Measurements from ENCODE around the gene NEK5.
"Not testable (repeated sequence)": the region's sequence is repeated elsewhere in the genome, so short reads cannot be mapped to it uniquely, and the experiment has no call there.

Gene NEK5

DNA sequence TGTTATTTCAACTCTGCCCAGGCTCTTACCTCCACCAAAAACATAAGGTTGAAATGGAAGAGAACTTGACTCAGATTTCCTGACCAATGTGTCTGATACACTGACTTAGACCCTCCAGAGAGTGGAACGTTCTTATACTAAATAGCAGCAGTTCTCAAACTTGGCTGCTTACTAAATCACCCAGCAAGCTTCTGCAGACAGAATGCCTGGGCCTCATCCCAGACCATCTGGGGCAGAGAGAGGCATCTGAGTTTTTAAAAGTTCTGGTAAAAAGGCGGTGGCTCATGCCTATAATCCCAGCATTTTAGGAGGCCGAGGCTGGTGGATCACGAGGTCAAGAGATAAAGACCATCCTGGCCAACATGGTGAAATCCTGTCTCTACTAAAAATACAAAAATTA is 46.3 kb downstream of the NEK5 start:
- Mint-ChIP-seq H3K4me3 (no peak overlapping the region), H3K27me3 (no peaks in the 10 kb centered on the region), H3K27ac (no peak overlapping the region), H3K9me3 (no peaks in the 10 kb centered on the region), H3K36me3 (ENCODE audit: low read depth) (no peaks in the 10 kb centered on the region), H3K4me1 (ENCODE audit: low read depth) (no peaks in the 10 kb centered on the region)
- intact Hi-C loops (cut with micrococcal nuclease), result no loop called here

- H3K9me3 Mint-ChIP-seq; H3K4me1 Mint-ChIP-seq (ENCODE audit: low read depth); H3K4me3 Mint-ChIP-seq; intact Hi-C loops (cut with micrococcal nuclease); H3K27me3 Mint-ChIP-seq; H3K36me3 Mint-ChIP-seq (ENCODE audit: low read depth); H3K27ac Mint-ChIP-seq: not testable (repeated sequence)
Measured at GRCh38 chr13:52079891-52080290, 49.0 kb downstream of the NEK5 start.

GRCh38 chr13:52070929-52071523 is 57.8 kb downstream of the NEK5 start:
- no peaks in the 10 kb centered on the region for H3K4me1 Mint-ChIP-seq (ENCODE audit: low read depth)
- intact Hi-C loops (cut with micrococcal nuclease), result no loop called here
- no peak overlapping the region for H3K4me3 Mint-ChIP-seq
- H3K27ac Mint-ChIP-seq, result no peak overlapping the region
- H3K27me3 Mint-ChIP-seq, result no peaks in the 10 kb centered on the region
- peaks cover 38% of the 10 kb centered on the region for H3K9me3 Mint-ChIP-seq
- H3K36me3 Mint-ChIP-seq (ENCODE audit: low read depth), result no peaks in the 10 kb centered on the region

DNA sequence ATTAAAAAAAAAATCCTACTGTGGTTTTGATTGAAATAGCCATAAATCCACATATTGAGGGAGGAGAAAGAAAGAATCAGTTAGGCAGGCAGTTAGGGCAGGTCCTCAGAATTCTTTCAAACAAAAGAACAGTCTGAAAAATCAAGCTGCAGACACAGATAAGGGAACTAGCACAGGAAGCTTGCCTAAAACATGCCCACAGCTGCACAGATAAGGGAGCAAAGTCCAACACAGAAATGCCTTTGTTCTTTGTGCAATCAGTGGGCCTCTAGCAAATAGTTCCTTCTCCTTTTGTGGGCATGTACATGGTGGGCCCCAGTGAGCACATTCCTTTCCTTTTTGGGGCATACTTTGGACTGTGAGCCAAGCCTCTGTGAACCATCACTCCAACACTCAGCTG is 61.6 kb downstream of the NEK5 start:
- intact Hi-C loops (cut with micrococcal nuclease), result no loop called here
- no peak overlapping the region for H3K27ac Mint-ChIP-seq
- no peaks in the 10 kb centered on the region for H3K4me1 Mint-ChIP-seq (ENCODE audit: low read depth)
- H3K36me3 Mint-ChIP-seq (ENCODE audit: low read depth), result no peaks in the 10 kb centered on the region
- H3K9me3 Mint-ChIP-seq, result peaks cover 49% of the 10 kb centered on the region
- H3K4me3 Mint-ChIP-seq, result no peak overlapping the region
- no peaks in the 10 kb centered on the region for H3K27me3 Mint-ChIP-seq

DNA sequence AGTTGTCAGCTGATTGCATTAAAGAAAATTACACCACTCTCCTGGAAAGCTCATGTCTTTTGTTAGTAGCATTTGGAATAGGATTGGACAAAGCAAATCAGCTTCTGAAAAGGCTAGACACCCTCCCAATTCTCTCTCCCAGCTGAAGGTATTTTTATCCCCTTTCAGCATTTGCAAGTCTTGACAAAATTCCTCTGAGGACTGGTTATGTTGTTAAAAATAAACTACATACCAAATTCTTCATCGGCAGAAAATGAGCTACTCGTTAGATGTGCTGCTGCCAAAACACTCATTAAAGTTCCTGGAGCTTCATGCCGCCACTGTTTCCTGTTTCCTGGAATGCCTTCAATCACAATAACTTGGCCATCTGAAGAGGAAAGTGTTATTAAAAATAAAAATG is 67.3 kb downstream of the NEK5 start:
- H3K4me3 Mint-ChIP-seq, result no peak overlapping the region
- H3K27me3 Mint-ChIP-seq, result no peaks in the 10 kb centered on the region
- no peaks in the 10 kb centered on the region for H3K4me1 Mint-ChIP-seq (ENCODE audit: low read depth)
- no peaks in the 10 kb centered on the region for H3K36me3 Mint-ChIP-seq (ENCODE audit: low read depth)
- no peak overlapping the region for H3K27ac Mint-ChIP-seq
- intact Hi-C loops (cut with micrococcal nuclease), result no loop called here
- peaks cover 21% of the 10 kb centered on the region for H3K9me3 Mint-ChIP-seq

GRCh38 chr13:52061064-52061463 is 67.8 kb downstream of the NEK5 start:
- H3K27me3 Mint-ChIP-seq; intact Hi-C loops (cut with micrococcal nuclease); H3K36me3 Mint-ChIP-seq (ENCODE audit: low read depth); H3K4me3 Mint-ChIP-seq; H3K27ac Mint-ChIP-seq; H3K4me1 Mint-ChIP-seq (ENCODE audit: low read depth): not testable (repeated sequence)
- H3K9me3 Mint-ChIP-seq, result peaks cover 18% of the 10 kb centered on the region

DNA sequence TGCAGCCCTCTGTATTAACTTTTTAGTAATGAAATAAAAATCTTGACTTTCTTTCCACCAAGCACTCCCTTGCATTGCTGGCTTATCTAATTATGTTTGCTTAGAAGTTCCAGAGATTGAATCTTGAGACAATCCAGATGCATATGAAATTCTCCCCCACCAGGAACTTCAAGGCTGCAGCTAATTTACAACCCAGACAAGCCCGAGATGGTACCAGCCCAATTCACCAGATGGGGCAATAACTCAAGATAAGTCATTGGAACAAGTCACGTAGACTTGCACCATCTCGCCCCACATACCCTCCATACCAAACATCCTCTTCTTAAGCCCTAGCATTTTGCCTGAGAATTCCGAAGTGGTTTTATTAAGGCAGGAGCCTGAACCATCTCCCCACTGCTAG is 75.4 kb downstream of the NEK5 start:
- no peak overlapping the region for H3K27ac Mint-ChIP-seq
- H3K4me3 Mint-ChIP-seq, result no peak overlapping the region
- H3K36me3 Mint-ChIP-seq (ENCODE audit: low read depth), result no peaks in the 10 kb centered on the region
- no peaks in the 10 kb centered on the region for H3K4me1 Mint-ChIP-seq (ENCODE audit: low read depth)
- intact Hi-C loops (cut with micrococcal nuclease), result no loop called here
- H3K9me3 Mint-ChIP-seq, result peaks cover 14% of the 10 kb centered on the region
- no peaks in the 10 kb centered on the region for H3K27me3 Mint-ChIP-seq

GRCh38 chr13:52051400-52051799 is 77.5 kb downstream of the NEK5 start:
- H3K4me3 Mint-ChIP-seq, result no peak overlapping the region
- no peaks in the 10 kb centered on the region for H3K27me3 Mint-ChIP-seq
- H3K27ac Mint-ChIP-seq, result no peak overlapping the region
- H3K36me3 Mint-ChIP-seq (ENCODE audit: low read depth), result no peaks in the 10 kb centered on the region
- intact Hi-C loops (cut with micrococcal nuclease), result no loop called here
- H3K4me1 Mint-ChIP-seq (ENCODE audit: low read depth), result no peaks in the 10 kb centered on the region
- H3K9me3 Mint-ChIP-seq, result peaks cover 14% of the 10 kb centered on the region

GRCh38 chr13:52048516-52048915 is 80.4 kb downstream of the NEK5 start:
- Mint-ChIP-seq H3K27me3 (no peaks in the 10 kb centered on the region), H3K4me1 (ENCODE audit: low read depth) (no peaks in the 10 kb centered on the region), H3K4me3 (no peak overlapping the region), H3K36me3 (ENCODE audit: low read depth) (no peaks in the 10 kb centered on the region), H3K27ac (no peak overlapping the region), H3K9me3 (no peaks in the 10 kb centered on the region)
- intact Hi-C loops (cut with micrococcal nuclease), result loop anchor here (10.0 kb wide), 1 partner anchor 46 kb away; no protein-coding TSS in a partner anchor

DNA sequence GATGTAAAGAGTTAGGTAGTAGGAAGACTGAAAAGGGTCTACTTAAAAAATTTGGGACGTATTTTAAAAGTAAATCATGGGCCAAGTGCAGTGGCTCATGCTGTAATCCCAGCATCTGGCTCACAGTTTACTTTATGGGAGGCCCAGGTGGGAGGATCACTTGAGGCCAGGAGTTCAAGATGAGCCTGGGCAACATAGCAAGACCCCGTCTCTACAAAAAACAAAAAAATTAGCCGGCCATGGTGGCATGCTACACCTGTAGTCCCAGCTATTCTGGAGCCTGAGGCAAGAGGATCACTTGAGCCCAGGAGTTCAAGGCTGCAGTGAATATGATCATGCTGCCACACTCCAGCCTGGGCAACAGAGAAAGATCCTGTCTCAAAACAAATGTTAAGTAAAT is 81.4 kb downstream of the NEK5 start:
- intact Hi-C loops (cut with micrococcal nuclease), result loop anchor here (10.0 kb wide), 1 partner anchor 47 kb away; no protein-coding TSS in a partner anchor
- H3K9me3 Mint-ChIP-seq, result no peaks in the 10 kb centered on the region
- no peak overlapping the region for H3K4me3 Mint-ChIP-seq
- no peak overlapping the region for H3K27ac Mint-ChIP-seq
- no peaks in the 10 kb centered on the region for H3K27me3 Mint-ChIP-seq
- no peaks in the 10 kb centered on the region for H3K36me3 Mint-ChIP-seq (ENCODE audit: low read depth)
- H3K4me1 Mint-ChIP-seq (ENCODE audit: low read depth), result no peaks in the 10 kb centered on the region

- no peaks in the 10 kb centered on the region for H3K4me1 Mint-ChIP-seq (ENCODE audit: low read depth)
- no peaks in the 10 kb centered on the region for H3K9me3 Mint-ChIP-seq
- no peaks in the 10 kb centered on the region for H3K36me3 Mint-ChIP-seq (ENCODE audit: low read depth)
- intact Hi-C loops (cut with micrococcal nuclease), result loop anchor here (10.0 kb wide), 1 partner anchor 51 kb away; no protein-coding TSS in a partner anchor
- no peaks in the 10 kb centered on the region for H3K27me3 Mint-ChIP-seq
- no peak overlapping the region for H3K4me3 Mint-ChIP-seq
- H3K27ac Mint-ChIP-seq, result no peak overlapping the region
Measured at GRCh38 chr13:52043675-52044074, 85.2 kb downstream of the NEK5 start.

GRCh38 chr13:52036037-52036436 is 92.8 kb downstream of the NEK5 start:
- Mint-ChIP-seq H3K9me3 (no peaks in the 10 kb centered on the region), H3K4me1 (ENCODE audit: low read depth) (no peaks in the 10 kb centered on the region), H3K27ac (no peak overlapping the region), H3K4me3 (no peak overlapping the region), H3K27me3 (no peaks in the 10 kb centered on the region), H3K36me3 (ENCODE audit: low read depth) (no peaks in the 10 kb centered on the region)
- intact Hi-C loops (cut with micrococcal nuclease), result no loop called here

DNA sequence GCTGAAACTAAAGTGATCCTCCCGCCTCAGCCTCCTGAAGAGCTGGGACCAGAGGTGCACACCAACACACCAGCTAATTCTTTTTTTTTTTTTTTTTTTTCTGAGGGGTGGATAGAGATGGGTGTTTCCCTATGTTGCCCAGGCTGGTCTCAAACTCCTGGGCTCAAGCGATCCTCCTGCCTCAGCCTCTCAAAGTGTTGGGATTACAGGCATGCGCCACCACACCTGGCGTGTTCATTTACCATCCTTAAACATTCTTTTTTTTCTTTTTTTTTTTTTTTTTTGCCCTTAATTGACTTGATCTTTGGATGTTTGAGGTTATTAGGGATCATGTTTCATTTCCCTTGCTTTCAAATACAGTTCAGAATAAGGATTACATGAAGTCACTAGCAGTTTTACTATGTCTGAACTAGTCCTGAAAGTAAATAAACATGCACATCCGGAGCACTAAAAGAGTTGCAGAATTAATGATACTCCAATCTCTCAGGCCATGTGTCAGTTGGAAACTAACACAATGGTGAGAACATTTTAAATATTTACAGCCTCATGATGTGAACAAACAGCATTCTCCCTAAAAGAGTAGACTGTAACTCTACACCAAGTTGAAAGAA is 94.2 kb downstream of the NEK5 start:
- H3K36me3 Mint-ChIP-seq (ENCODE audit: low read depth), result peaks cover 2% of the 10 kb centered on the region
- no peaks in the 10 kb centered on the region for H3K4me1 Mint-ChIP-seq (ENCODE audit: low read depth)
- no peaks in the 10 kb centered on the region for H3K27me3 Mint-ChIP-seq
- no peak overlapping the region for H3K4me3 Mint-ChIP-seq
- no peak overlapping the region for H3K27ac Mint-ChIP-seq
- intact Hi-C loops (cut with micrococcal nuclease), result no loop called here
- peaks cover 9% of the 10 kb centered on the region for H3K9me3 Mint-ChIP-seq

DNA sequence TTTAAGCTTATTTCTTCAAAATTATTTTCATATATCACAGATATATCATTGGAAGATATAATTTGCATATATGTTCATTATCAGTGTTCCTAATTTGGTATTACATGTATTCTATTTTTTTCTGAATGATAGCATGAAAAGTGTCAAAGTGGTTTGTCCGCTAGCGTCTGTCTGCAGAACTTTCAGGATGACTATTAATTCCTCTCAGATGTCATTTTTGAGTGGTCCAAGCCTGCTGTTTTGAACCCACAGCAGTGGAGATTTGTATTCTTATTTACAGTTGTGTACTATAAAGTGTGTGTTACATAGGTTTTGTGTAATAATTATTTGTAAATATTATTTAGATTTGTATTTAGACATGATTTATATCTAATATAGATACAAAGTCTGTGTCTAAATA is 95.8 kb downstream of the NEK5 start:
- H3K36me3 Mint-ChIP-seq (ENCODE audit: low read depth), result peaks cover 19% of the 10 kb centered on the region
- H3K27ac Mint-ChIP-seq, result no peak overlapping the region
- intact Hi-C loops (cut with micrococcal nuclease), result no loop called here
- no peak overlapping the region for H3K4me3 Mint-ChIP-seq
- H3K4me1 Mint-ChIP-seq (ENCODE audit: low read depth), result no peaks in the 10 kb centered on the region
- no peaks in the 10 kb centered on the region for H3K27me3 Mint-ChIP-seq
- peaks cover 21% of the 10 kb centered on the region for H3K9me3 Mint-ChIP-seq

- H3K27ac Mint-ChIP-seq; intact Hi-C loops (cut with micrococcal nuclease); H3K4me3 Mint-ChIP-seq; H3K27me3 Mint-ChIP-seq; H3K4me1 Mint-ChIP-seq (ENCODE audit: low read depth): not testable (repeated sequence)
- peaks cover 38% of the 10 kb centered on the region for H3K9me3 Mint-ChIP-seq
- H3K36me3 Mint-ChIP-seq (ENCODE audit: low read depth), result peaks cover 40% of the 10 kb centered on the region
Measured at GRCh38 chr13:52030401-52030800, 98.5 kb downstream of the NEK5 start.
